ENCODE data around the gene FHAD1.
"Not testable (repeated sequence)": the region's sequence is repeated elsewhere in the genome, so short reads cannot be mapped to it uniquely, and the experiment has no call there.

The FHAD1 gene

GRCh38 chr1:15370268-15370667 is 123.2 kb downstream of the FHAD1 start:
- TF ChIP-seq MAX (IDR thresholded peaks at IDR 0.05; ENCODE audit: low read depth, low read length) (no peak), MYC (IDR thresholded peaks at IDR 0.05; ENCODE audit: low read depth, low read length) (no peak), CTCF (IDR thresholded peaks at IDR 0.05; ENCODE audit: low read depth, low read length) (no peak), POLR2A (IDR thresholded peaks at IDR 0.05; ENCODE audit: extremely low read depth, insufficient read length) (no peak)
- H3K4me3 ChIP-seq (ENCODE audit: low read depth, low read length), result no peak overlapping the region
- no peak for DNase-seq (ENCODE audit: low read depth)

DNA sequence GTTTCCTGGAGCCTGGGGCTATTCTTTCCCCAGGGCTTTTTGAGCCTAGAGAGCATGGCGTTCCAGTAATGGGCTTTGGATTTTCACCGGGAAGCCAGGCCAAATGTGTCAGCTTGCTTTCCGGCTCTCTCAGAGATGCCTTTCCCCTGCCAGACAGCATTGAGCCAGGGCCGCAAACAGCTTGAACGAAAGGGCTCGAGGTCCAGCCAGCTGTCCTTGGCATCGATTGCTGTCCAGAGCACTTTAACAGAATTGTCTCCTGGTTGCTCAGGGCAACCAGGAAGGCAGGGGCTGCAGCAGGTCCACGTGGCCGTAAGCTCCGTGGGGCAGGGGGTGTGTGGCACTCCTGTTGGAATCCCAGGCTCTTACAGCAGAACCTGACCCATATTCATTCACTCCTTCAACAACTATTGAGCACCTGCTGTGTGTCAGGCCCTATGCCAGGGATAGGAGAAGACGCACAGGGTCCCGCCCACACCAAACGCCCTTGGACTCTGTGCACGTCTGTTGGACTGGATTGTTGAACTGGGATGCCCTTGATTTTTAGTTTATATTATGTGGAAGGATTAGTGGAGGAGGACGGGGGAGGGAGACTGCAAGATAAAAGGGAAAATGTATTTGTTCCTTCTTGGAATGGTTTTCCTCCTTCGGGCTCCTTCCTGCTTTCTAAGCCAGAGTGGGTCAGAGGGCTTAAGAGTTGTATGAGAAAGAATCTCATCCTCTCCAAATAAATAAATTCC is 123.9 kb downstream of the FHAD1 start:
- TF ChIP-seq CTCF (IDR thresholded peaks at IDR 0.05; ENCODE audit: low read depth, low read length) (no peak), MYC (IDR thresholded peaks at IDR 0.05; ENCODE audit: low read depth, low read length) (no peak), MAX (IDR thresholded peaks at IDR 0.05; ENCODE audit: low read depth, low read length) (no peak), POLR2A (IDR thresholded peaks at IDR 0.05; ENCODE audit: extremely low read depth, insufficient read length) (no peak)
- no peak for DNase-seq (ENCODE audit: low read depth)
- H3K4me3 ChIP-seq (ENCODE audit: low read depth, low read length), result no peak overlapping the region

GRCh38 chr1:15371610-15372545 is 124.9 kb downstream of the FHAD1 start:
- TF ChIP-seq POLR2A (IDR thresholded peaks at IDR 0.05; ENCODE audit: extremely low read depth, insufficient read length) (no peak), MAX (IDR thresholded peaks at IDR 0.05; ENCODE audit: low read depth, low read length) (no peak), CTCF (IDR thresholded peaks at IDR 0.05; ENCODE audit: low read depth, low read length) (no peak), MYC (IDR thresholded peaks at IDR 0.05; ENCODE audit: low read depth, low read length) (no peak)
- H3K4me3 ChIP-seq (ENCODE audit: low read depth, low read length), result no peak overlapping the region
- no peak for DNase-seq (ENCODE audit: low read depth)

DNA sequence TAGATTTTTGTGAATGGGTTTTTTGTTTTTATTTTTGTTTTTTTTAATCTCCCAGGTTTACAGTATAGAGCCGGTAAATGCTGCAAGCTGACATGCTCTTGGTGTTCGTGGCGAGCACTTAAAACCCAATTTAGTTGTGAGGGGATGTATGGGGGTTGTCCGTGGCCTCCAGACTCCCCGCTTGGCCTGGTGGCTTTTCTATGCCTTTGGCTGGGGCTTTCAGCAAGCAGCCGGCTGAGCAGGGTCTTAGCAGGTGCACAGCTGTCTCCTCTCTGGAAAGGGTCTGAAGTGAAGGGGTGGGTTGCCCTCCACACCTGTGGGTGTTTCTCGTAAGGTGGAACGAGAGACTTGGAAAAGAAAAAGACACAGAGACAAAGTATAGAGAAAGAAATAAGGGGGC is 131.7 kb downstream of the FHAD1 start:
- no peak for TF ChIP-seq MAX (IDR thresholded peaks at IDR 0.05; ENCODE audit: low read depth, low read length)
- no peak for TF ChIP-seq CTCF (IDR thresholded peaks at IDR 0.05; ENCODE audit: low read depth, low read length)
- TF ChIP-seq MYC (IDR thresholded peaks at IDR 0.05; ENCODE audit: low read depth, low read length), result no peak
- no peak for TF ChIP-seq POLR2A (IDR thresholded peaks at IDR 0.05; ENCODE audit: extremely low read depth, insufficient read length)
- no peak for DNase-seq (ENCODE audit: low read depth)
- H3K4me3 ChIP-seq (ENCODE audit: low read depth, low read length), result no peak overlapping the region

- H3K4me3 ChIP-seq (ENCODE audit: low read depth, low read length); DNase-seq (ENCODE audit: low read depth): not testable (repeated sequence)
Observed at GRCh38 chr1:15379151-15379550, 132.1 kb downstream of the FHAD1 start.
